ENCODE data around the gene NFKBIE.

Gene NFKBIE

GRCh38 chr6:44257025-44257752, 8.2 kb downstream of the NFKBIE start, which contains the start of gene SLC35B2:
SLC35B2 (minus strand) TSS chr6:44257528; CDS start chr6:44257410, 118 bp downstream.
- DNase-seq = peak; percentile 86

- no peak for DNase-seq
These were observed 8.7 kb downstream of the NFKBIE start for GRCh38 chr6:44256775-44257024.

GRCh38 chr6:44255871-44256774, 9.2 kb downstream of the NFKBIE start:
- peak; percentile 43 for DNase-seq

GRCh38 chr6:44255105-44255808, 10.1 kb downstream of the NFKBIE start:
- peak; percentile 29 for DNase-seq

GRCh38 chr6:44254191-44255104, 10.9 kb downstream of the NFKBIE start:
- DNase-seq = peak; percentile 31

- DNase-seq = peak; percentile 31
These were observed 11.8 kb downstream of the NFKBIE start for GRCh38 chr6:44253307-44254101.

- peak; percentile 13 for DNase-seq
These were observed 13.5 kb downstream of the NFKBIE start for GRCh38 chr6:44251576-44252524.

GRCh38 chr6:44250718-44251123, 14.6 kb downstream of the NFKBIE start:
- DNase-seq = no peak

- no peak for DNase-seq
These were observed 15.2 kb downstream of the NFKBIE start for GRCh38 chr6:44250067-44250717.

GRCh38 chr6:44249082-44249748, 16.1 kb downstream of the NFKBIE start:
- DNase-seq = no peak

- no peak for DNase-seq
These were observed 16.8 kb downstream of the NFKBIE start for GRCh38 chr6:44248579-44248978.

GRCh38 chr6:44247338-44248302, 17.7 kb downstream of the NFKBIE start:
- DNase-seq = peak; percentile 75

- DNase-seq = peak; percentile 95
These were observed 18.6 kb downstream of the NFKBIE start, which contains the start of gene HSP90AB1 for GRCh38 chr6:44246663-44247337. HSP90AB1 (plus strand) TSS chr6:44247101; CDS start chr6:44248630, 1,529 bp downstream.

GRCh38 chr6:44245912-44246662, 19.3 kb downstream of the NFKBIE start:
- DNase-seq = peak; percentile 94

GRCh38 chr6:44245391-44245911, 19.9 kb downstream of the NFKBIE start:
- no peak for DNase-seq

- no peak for DNase-seq
These were observed 22.0 kb downstream of the NFKBIE start for GRCh38 chr6:44243345-44243744.
